H9 (cell line): ENCODE measurements around the gene ITPK1. TPM values are rescaled to one million over a fixed set of nuclear protein-coding genes. Genes with fewer than 3 reads are reported as not detected.
A peak's percentile ranks its signal among the peaks of the same experiment; 100 is the strongest.

ENCODE experiments used
- DNase-seq: peaks from one replicate; pipeline ENCODE4 v3.0.0-alpha.2; 2017
- H2AFZ ChIP-seq: one replicate; pipeline ENCODE4 v1.6.1; 2013; ENCODE audit warnings: mild to moderate bottlenecking, low read length, control low read depth, moderate library complexity
- H2AK5ac ChIP-seq: 2 replicates; pipeline ENCODE4 v1.6.1; 2013; ENCODE audit warnings: low read length, control low read depth, mixed read lengths; ENCODE audit not compliant: insufficient read length
- H2BK120ac ChIP-seq: one replicate; pipeline ENCODE4 v1.6.1; 2013; ENCODE audit warnings: low read depth, mild to moderate bottlenecking, low read length, control low read depth, inconsistent platforms; ENCODE audit not compliant: poor library complexity, severe bottlenecking
- H2BK12ac ChIP-seq: 2 replicates; pipeline ENCODE4 v1.6.1; 2013; ENCODE audit warnings: low read length, control low read depth, mixed read lengths, low read depth; ENCODE audit not compliant: insufficient read length
- H2BK15ac ChIP-seq: 2 replicates; pipeline ENCODE4 v1.6.1; 2013; ENCODE audit warnings: low read depth, low read length, control low read depth
- H2BK20ac ChIP-seq: one replicate; pipeline ENCODE4 v1.6.1; 2013; ENCODE audit warnings: low read depth, mild to moderate bottlenecking, low read length, control low read depth, inconsistent platforms; ENCODE audit not compliant: poor library complexity, severe bottlenecking
- H2BK5ac ChIP-seq: 2 replicates; pipeline ENCODE4 v1.6.1; 2013; ENCODE audit warnings: low read length, control low read depth, mixed read lengths; ENCODE audit not compliant: insufficient read length
- H3K14ac ChIP-seq: 2 replicates; pipeline ENCODE4 v1.6.1; 2013; ENCODE audit warnings: low read length, control low read depth; ENCODE audit not compliant: insufficient read depth
- H3K18ac ChIP-seq: 2 replicates; pipeline ENCODE4 v1.6.1; 2013; ENCODE audit warnings: low read depth, mild to moderate bottlenecking, mixed read lengths, low read length, control low read depth; ENCODE audit not compliant: insufficient read length
- H3K23ac ChIP-seq: 2 replicates; pipeline ENCODE4 v1.6.1; 2013; ENCODE audit warnings: low read length, control low read depth, mixed read lengths, low read depth; ENCODE audit not compliant: insufficient read length
- H3K23me2 ChIP-seq: 2 replicates; pipeline ENCODE4 v1.6.1; 2013; ENCODE audit warnings: low read depth, mild to moderate bottlenecking, mixed read lengths, low read length, control low read depth; ENCODE audit not compliant: insufficient read length, poor library complexity, severe bottlenecking
- H3K27ac ChIP-seq: 2 replicates; pipeline ENCODE4 v1.5.1; 2013; ENCODE audit warnings: low read length, control low read depth, mixed read lengths, low read depth; ENCODE audit not compliant: insufficient read length
- H3K27me3 ChIP-seq: 2 replicates; pipeline ENCODE4 v1.6.1; 2013; ENCODE audit warnings: low read length, control low read depth, inconsistent platforms; ENCODE audit not compliant: insufficient read depth
- H3K4ac ChIP-seq: 2 replicates; pipeline ENCODE4 v1.6.1; 2013; ENCODE audit warnings: low read depth, mild to moderate bottlenecking, control low read depth, inconsistent platforms, low read length, moderate library complexity
- H3K4me1 ChIP-seq: 2 replicates; pipeline ENCODE4 v1.6.1; 2013; ENCODE audit warnings: low read length, control low read depth, inconsistent platforms; ENCODE audit not compliant: insufficient read depth
- H3K4me2 ChIP-seq: 2 replicates; pipeline ENCODE4 v1.6.1; 2013; ENCODE audit warnings: low read length, control low read depth, mixed read lengths; ENCODE audit not compliant: insufficient read length, insufficient read depth
- H3K56ac ChIP-seq: 2 replicates; pipeline ENCODE4 v1.6.1; 2013; ENCODE audit warnings: low read depth, mild to moderate bottlenecking, mixed read lengths, low read length, control low read depth; ENCODE audit not compliant: insufficient read length
- H3K79me1 ChIP-seq: 2 replicates; pipeline ENCODE4 v1.6.1; 2013; ENCODE audit warnings: low read depth, mild to moderate bottlenecking, moderate library complexity, low read length, control low read depth, inconsistent platforms; ENCODE audit not compliant: insufficient read depth, poor library complexity, severe bottlenecking
- H3K79me2 ChIP-seq: 2 replicates; pipeline ENCODE4 v1.6.1; 2013; ENCODE audit warnings: low read length, control low read depth, inconsistent platforms; ENCODE audit not compliant: insufficient read depth
- H3K9ac ChIP-seq: 2 replicates; pipeline ENCODE4 v1.6.1; 2013; ENCODE audit warnings: low read length, control low read depth, mixed read lengths; ENCODE audit not compliant: insufficient read length; ENCODE audit errors: extremely low read depth
- H3K9me3 ChIP-seq: one replicate; pipeline ENCODE4 v1.6.1; 2013; ENCODE audit warnings: low read depth, low read length, inconsistent platforms; ENCODE audit not compliant: control insufficient read depth
- H3T11ph ChIP-seq: one replicate; pipeline ENCODE4 v1.6.1; 2013; ENCODE audit warnings: mild to moderate bottlenecking, low read length, control low read depth, inconsistent platforms
- H4K20me1 ChIP-seq: one replicate; pipeline ENCODE4 v1.6.1; 2013; ENCODE audit not compliant: control insufficient read depth, insufficient read length, insufficient read depth
- H4K5ac ChIP-seq: 2 replicates; pipeline ENCODE4 v1.6.1; 2013; ENCODE audit warnings: low read depth, mild to moderate bottlenecking, mixed read lengths, low read length, control low read depth; ENCODE audit not compliant: insufficient read length
- H4K8ac ChIP-seq: replicated peaks from 2 replicates; pipeline ENCODE4 v1.6.1; 2013; ENCODE audit warnings: low read length, control low read depth, mixed read lengths, low read depth; ENCODE audit not compliant: insufficient read length
- H4K91ac ChIP-seq: 2 replicates; pipeline ENCODE4 v1.6.1; 2013; ENCODE audit warnings: low read depth, mild to moderate bottlenecking, moderate library complexity, mixed read lengths, low read length, control low read depth; ENCODE audit not compliant: insufficient read length
- H3K27ac Mint-ChIP-seq, 3 experiments: 2 replicates in 2 of 3; 3 replicates in 1 of 3; pipeline ENCODE4 v1.8.0; 2020 to 2021; ENCODE audit warnings: mixed read lengths in 3 of 3, mild to moderate bottlenecking in 1 of 3, moderate library complexity in 1 of 3
- H3K27me3 Mint-ChIP-seq: 2 replicates; pipeline ENCODE4 v1.8.0; 2021; ENCODE audit warnings: low read depth, mild to moderate bottlenecking, moderate library complexity, mixed read lengths
- H3K36me3 Mint-ChIP-seq, 3 experiments: 2 replicates in 2 of 3; 3 replicates in 1 of 3; pipeline ENCODE4 v1.8.0; 2020 to 2021; ENCODE audit warnings: low read depth in 3 of 3, mixed read lengths in 3 of 3; ENCODE audit not compliant: insufficient read depth in 1 of 3
- H3K4me1 Mint-ChIP-seq, 2 experiments: 2 replicates each; pipeline ENCODE4 v1.8.0; 2020; ENCODE audit warnings: mixed read lengths in 2 of 2
- H3K4me3 Mint-ChIP-seq, 2 experiments: 2 replicates in 1 of 2; 3 replicates in 1 of 2; pipeline ENCODE4 v1.8.0; 2020 to 2021; ENCODE audit warnings: mild to moderate bottlenecking in 2 of 2, mixed read lengths in 2 of 2, moderate library complexity in 1 of 2
- H3K9me3 Mint-ChIP-seq, 2 experiments: 2 replicates in 1 of 2; 3 replicates in 1 of 2; pipeline ENCODE4 v1.8.0; 2020; ENCODE audit warnings: mild to moderate bottlenecking in 2 of 2, mixed read lengths in 2 of 2, moderate library complexity in 1 of 2
- CTCF ChIP-seq: fragments of 200-600 bp; sonication (generic); conservative IDR thresholded peaks from 3 replicates; pipeline ENCODE4 v1.8.0; 2021; ENCODE audit warnings: antibody characterized with exemption, mild to moderate bottlenecking
- WGBS: extraction: QIAGEN DNeasy Blood & Tissue Kit; methylation state at CpG from one replicate; pipeline ENCODE4 v1.1.7; 2013; ENCODE audit warnings: missing lambda C conversion rate, low lambda C conversion rate, mixed read lengths; ENCODE audit not compliant: insufficient read length; ENCODE audit errors: extremely low coverage; 5-methylcytosine and 5-hydroxymethylcytosine counted together
- total RNA-seq: library from RNA; stranded (reverse); gene quantifications from 2 replicates; pipeline ENCODE4 v1.2.1, GENCODE V29; 2021

ITPK1 gene
- total RNA-seq, 1 experiment from 2014 or later: 92.7 TPM

- Mint-ChIP-seq H3K36me3 (peaks cover 0 to 11% (median 4%) of the 10 kb centered on the region in 3 experiments; a peak in 5 of 7 replicates), H3K4me1 (no peaks in the 10 kb centered on the region), H3K27me3 (no peaks in the 10 kb centered on the region; the same call in 1 of the 2 replicates), H3K27ac (peak overlapping the region in 2 of 3 experiments; percentile 29 to 59; a peak in 2 of 7 replicates), H3K9me3 (no peaks in the 10 kb centered on the region; a peak in 1 of 5 replicates), H3K4me3 (no peak overlapping the region)
- H2AK5ac ChIP-seq: no peak overlapping the region
- no peak overlapping the region for H2BK20ac ChIP-seq
- H2BK5ac ChIP-seq: no peak overlapping the region
- H3K27ac ChIP-seq: no peak overlapping the region
- H2BK15ac ChIP-seq: no peak overlapping the region
- no peak overlapping the region for H3K14ac ChIP-seq
- no peak for DNase-seq
- no peak overlapping the region for H2BK12ac ChIP-seq
- H3K4me1 ChIP-seq: no peaks in the 10 kb centered on the region
- TF ChIP-seq CTCF: no peak
- H3K79me2 ChIP-seq: no peaks in the 10 kb centered on the region
- H4K91ac ChIP-seq: no peak overlapping the region
- no peak overlapping the region for H2AFZ ChIP-seq
- no peak overlapping the region for H2BK120ac ChIP-seq
- H3K27me3 ChIP-seq: no peaks in the 10 kb centered on the region
- H4K5ac ChIP-seq: no peak overlapping the region
- no peak overlapping the region for H4K8ac ChIP-seq
- no peaks in the 10 kb centered on the region for H3K23me2 ChIP-seq
- no peaks in the 10 kb centered on the region for H3K9me3 ChIP-seq
- H3K79me1 ChIP-seq: no peaks in the 10 kb centered on the region
- H3K9ac ChIP-seq: no peak overlapping the region
- no peak overlapping the region for H3K23ac ChIP-seq
- H3K4me2 ChIP-seq: no peak overlapping the region
- no peak overlapping the region for H3K4ac ChIP-seq
- no CpG with 5 or more reads among the region's 16 CpGs for WGBS
- no peak overlapping the region for H3K56ac ChIP-seq
- H4K20me1 ChIP-seq: no peaks in the 10 kb centered on the region
- H3K18ac ChIP-seq: no peak overlapping the region
- H3T11ph ChIP-seq: no peak overlapping the region
These were observed 178.4 kb downstream of the ITPK1 start for GRCh38 chr14:92937051-92937937.
